K562 (cell line): Measurements from ENCODE around the gene LILRA5. TPM values are rescaled to one million over a fixed set of nuclear protein-coding genes. Genes with fewer than 3 reads are reported as not detected.
A peak's percentile ranks its signal among the peaks of the same experiment; 100 is the strongest.
"Not testable (repeated sequence)": the region's sequence is repeated elsewhere in the genome, so short reads cannot be mapped to it uniquely, and the experiment has no call there.

ENCODE experiments used
- ATAC-seq: fragments of 200-7000 bp; cut with Tn5 transposase; 3 replicates; pipeline ENCODE4 v1.9.1; 2020; ENCODE audit warnings: moderate library complexity
- BruUV-seq: library from RNA; stranded (reverse); fragments of 400-500 nt; replicated peaks from 2 replicates; lab custom pipeline; 2021; lab: Mats Ljungman, UMichigan
- CTCF ChIA-PET: fragments of 300-600 bp; formaldehyde crosslinking; extraction: SDS; loops from one replicate; lab custom pipeline; 2021; ENCODE audit warnings: low intra/inter-chr PET ratio; lab: Yijun Ruan, JAX
- POLR2A ChIA-PET: fragments of 300-600, 350-650 bp; sonication (Branson Sonifier 250); formaldehyde crosslinking; extraction: SDS; loops from one replicate; lab custom pipeline; 2021; ENCODE audit warnings: antibody characterized with exemption, inconsistent platforms; lab: Yijun Ruan, JAX
- DNase-seq, 4 experiments: peaks; one replicate each; pipeline versions ENCODE4 v3.0.0 to v3.0.0-alpha.2; 2011 to 2018; ENCODE audit warnings: low spot score in 3 of 4, mixed read lengths in 3 of 4; ENCODE audit errors: extremely low read depth in 1 of 4
- FAIRE-seq: peaks from 2 replicates; lab custom pipeline; 2011; peaks lifted over from hg19 to GRCh38; lab: Jason Lieb, UNC
- H2AFZ ChIP-seq: 2 replicates; pipeline ENCODE4 v1.6.0; 2011; ENCODE audit warnings: low read depth, low read length, control low read depth, inconsistent platforms
- H3K27ac ChIP-seq: fragments of 200-600 bp; 3 replicates; pipeline ENCODE4 v1.8.0; 2011; ENCODE audit warnings: low read depth, mild to moderate bottlenecking, control low read depth, inconsistent platforms, low read length, moderate library complexity, mixed read lengths; ENCODE audit errors: extremely low read depth
- H3K27me3 ChIP-seq, 2 experiments: fragments of 300-600 bp in 1 of 2; 2 replicates in 1 of 2; 3 replicates in 1 of 2; pipeline versions ENCODE4 v1.6.0 to v1.8.0; 2011; ENCODE audit warnings: inconsistent platforms in 2 of 2, low read length in 2 of 2, mild to moderate bottlenecking in 1 of 2, mixed read lengths in 1 of 2, moderate library complexity in 1 of 2; ENCODE audit not compliant: control insufficient read depth in 2 of 2, insufficient read depth in 2 of 2
- H3K36me3 ChIP-seq: fragments of 300-600 bp; 3 replicates; pipeline ENCODE4 v1.8.0; 2011; ENCODE audit warnings: mild to moderate bottlenecking, low read length, inconsistent platforms; ENCODE audit not compliant: control insufficient read depth, insufficient read depth
- H3K4me1 ChIP-seq, 2 experiments: fragments of 200-600 bp in 1 of 2; replicated peaks in 1 of 2; 2 replicates in 1 of 2; 3 replicates in 1 of 2; pipeline versions ENCODE4 v1.5.1 to v1.8.0; 2011; ENCODE audit warnings: inconsistent platforms in 2 of 2, low read length in 2 of 2, mild to moderate bottlenecking in 1 of 2, mixed read lengths in 1 of 2, moderate library complexity in 1 of 2; ENCODE audit not compliant: control insufficient read depth in 2 of 2, insufficient read depth in 2 of 2
- H3K4me2 ChIP-seq: 2 replicates; pipeline ENCODE4 v1.6.1; 2011; ENCODE audit warnings: low read length, control low read depth, inconsistent platforms, mixed read lengths; ENCODE audit not compliant: insufficient read depth
- H3K4me3 ChIP-seq: fragments of 200-600 bp; sonication (generic), shearing (Covaris generic); 2 replicates; pipeline ENCODE4 v1.5.1; 2016; ENCODE audit warnings: control low read depth, inconsistent platforms
- H3K79me2 ChIP-seq: fragments of 200-600 bp; 3 replicates; pipeline ENCODE4 v1.8.0; 2011; ENCODE audit warnings: low read length, inconsistent platforms; ENCODE audit not compliant: control insufficient read depth, insufficient read depth
- H3K9ac ChIP-seq, 2 experiments: 2 replicates each; pipeline versions ENCODE4 v1.6.0 to v1.6.1; 2011; ENCODE audit warnings: low read depth in 2 of 2, low read length in 2 of 2, control low read depth in 1 of 2, inconsistent platforms in 1 of 2, mild to moderate bottlenecking in 1 of 2, mixed read lengths in 1 of 2; ENCODE audit not compliant: insufficient read depth in 1 of 2
- H3K9me1 ChIP-seq: one replicate; pipeline ENCODE4 v1.6.0; 2011; ENCODE audit warnings: inconsistent platforms, mild to moderate bottlenecking, low read length, moderate library complexity; ENCODE audit not compliant: control insufficient read depth, insufficient read depth
- H3K9me3 ChIP-seq: replicated peaks from 2 replicates; pipeline ENCODE4 v1.5.1; 2011; ENCODE audit warnings: low read depth, low read length, inconsistent platforms; ENCODE audit not compliant: control insufficient read depth, insufficient read depth
- H4K20me1 ChIP-seq: replicated peaks from 2 replicates; pipeline ENCODE4 v1.6.1; 2011; ENCODE audit warnings: low read length, inconsistent platforms, mixed read lengths; ENCODE audit not compliant: control insufficient read depth, insufficient read depth
- BRD4 ChIP-seq: fragments of 200-600 bp; sonication (generic); IDR thresholded peaks from 2 replicates; pipeline ENCODE4 v1.6.1; 2017; ENCODE audit warnings: inconsistent platforms
- CBFB ChIP-seq: sonication (generic); formaldehyde crosslinking; IDR thresholded peaks from 2 replicates; pipeline ENCODE4 v1.4.0; 2020; ENCODE audit warnings: mild to moderate bottlenecking, missing genetic modification reagents
- CHD2 ChIP-seq: IDR thresholded peaks from 2 replicates; pipeline ENCODE4 v1.6.1; 2011; ENCODE audit warnings: low read depth, low read length
- CREB3L1 ChIP-seq: fragments of 450-650 bp; IDR thresholded peaks from 2 replicates; pipeline ENCODE4 v1.6.1; 2014; ENCODE audit warnings: low read depth, mild to moderate bottlenecking, moderate library complexity, borderline replicate concordance
- HDAC6 ChIP-seq: IDR thresholded peaks from 2 replicates; pipeline ENCODE4 v1.6.1; 2012; ENCODE audit warnings: low read depth, mild to moderate bottlenecking, control low read depth, inconsistent platforms, low read length, moderate library complexity
- KDM1A ChIP-seq, 2 experiments: fragments of 450-650 bp; IDR thresholded peaks; 2 replicates each; pipeline ENCODE4 v1.6.1; 2016; ENCODE audit warnings: mild to moderate bottlenecking in 2 of 2
- NR2C1 ChIP-seq, 2 experiments: fragments of 450-650 bp; IDR thresholded peaks; 2 replicates each; pipeline ENCODE4 v1.6.1; 2017; ENCODE audit warnings: mild to moderate bottlenecking in 2 of 2, antibody characterized with exemption in 1 of 2, inconsistent platforms in 1 of 2, missing compliant biosample characterization in 1 of 2, missing genetic modification characterization in 1 of 2
- RB1 ChIP-seq: fragments of 450-650 bp; IDR thresholded peaks from 2 replicates; pipeline ENCODE4 v1.6.1; 2017; ENCODE audit warnings: low read depth, mild to moderate bottlenecking
- RBM39 ChIP-seq: fragments of 200-400 bp; formaldehyde crosslinking; optimal IDR thresholded peaks from 2 replicates; pipeline ENCODE3; 2018; ENCODE audit warnings: low read depth, low read length
- SMAD2 ChIP-seq: fragments of 150-350 bp; IDR thresholded peaks from 2 replicates; pipeline ENCODE4 v1.6.1; 2014; ENCODE audit warnings: low read depth, mild to moderate bottlenecking, low read length
- ZNF778 ChIP-seq: fragments of 450-650 bp; formaldehyde crosslinking; IDR thresholded peaks from 2 replicates; pipeline ENCODE4 v1.4.0; 2020; ENCODE audit warnings: mild to moderate bottlenecking, moderate library complexity
- WGBS: fragments of 100-300 bp; shearing (Covaris generic); methylation state at CpG from one replicate; pipeline ENCODE4 v1.1.6; 2016; ENCODE audit warnings: low coverage, mixed read lengths; ENCODE audit not compliant: insufficient coverage; ENCODE audit errors: missing lambda C conversion rate; 5-methylcytosine and 5-hydroxymethylcytosine counted together
- in situ Hi-C: fragments of 300-500 bp; cut with MboI; formaldehyde crosslinking; loops from 4 replicates; pipeline ENCODE4 v1.15.0; 2018; ENCODE audit warnings: inconsistent platforms, mixed read lengths
- intact Hi-C: fragments of 100-400 bp; cut with micrococcal nuclease; formaldehyde crosslinking; loops from 2 replicates; pipeline ENCODE4 v1.14.2; 2022
- polyA plus RNA-seq, 8 experiments: library from polyadenylated mRNA; depleted of rRNA in 4 of 8; stranded (reverse) in 5 of 8; unstranded in 3 of 8; fragments of >200 nt; fragmentation: Nextera tagmentation in 2 of 8; fragmentation: Illumina TruSeq in 1 of 8; extraction: Ambion mirVana in 2 of 8; extraction: Trizol in 1 of 8; gene quantifications; 2 replicates each; pipeline versions ENCODE4 v1.2.1 to v1.2.3, GENCODE V29; 2011 to 2014; ENCODE audit warnings: inconsistent platforms in 1 of 8, missing spikeins in 1 of 8
- total RNA-seq, 7 experiments: library from RNA; depleted of rRNA in 6 of 7; stranded (reverse); fragments of >200 nt in 6 of 7; fragmentation: Illumina TruSeq in 2 of 7; extraction: Trizol in 2 of 7; gene quantifications; 2 replicates each; pipeline versions ENCODE4 v1.2.1 to v1.2.3, GENCODE V29; 2011 to 2021; ENCODE audit warnings: low replicate concordance in 1 of 7
- TF ChIP-seq, protein P1 (sequence below): fragments of 450-650 bp; IDR thresholded peaks from 2 replicates; pipeline ENCODE4 v1.6.1; 2016; ENCODE audit warnings: low read depth, mild to moderate bottlenecking, moderate library complexity
- TF ChIP-seq, protein P2 (sequence below): fragments of 450-650 bp; IDR thresholded peaks from one replicate; pipeline ENCODE4 v1.6.1; 2018; ENCODE audit warnings: mild to moderate bottlenecking, moderate library complexity; ENCODE audit not compliant: partially characterized antibody

The LILRA5 gene
- total and polyA plus RNA-seq, 9 of the 15 experiments (the other 6 are each of a cell fraction or from before 2014, with no cell fraction given): not detected

GRCh38 chr19:54328781-54329180 is 15.8 kb upstream of the LILRA5 start:
- H3K9me1 ChIP-seq, H3K4me2 ChIP-seq, H4K20me1 ChIP-seq, H3K4me1 ChIP-seq, H3K27ac ChIP-seq, CTCF ChIA-PET, FAIRE-seq, ATAC-seq, H3K9me3 ChIP-seq, H3K36me3 ChIP-seq, in situ Hi-C loops, H2AFZ ChIP-seq, H3K4me3 ChIP-seq, H3K79me2 ChIP-seq, intact Hi-C loops, H3K27me3 ChIP-seq, DNase-seq, BruUV-seq, H3K9ac ChIP-seq: not testable (repeated sequence)
- POLR2A ChIA-PET: interaction anchor here (0.6 kb wide), 1 partner anchor 74 kb away, joined by 3 read pairs; no protein-coding TSS in a partner anchor
- WGBS: 2% methylated on average over 5 of the region's 5 CpGs

DNA sequence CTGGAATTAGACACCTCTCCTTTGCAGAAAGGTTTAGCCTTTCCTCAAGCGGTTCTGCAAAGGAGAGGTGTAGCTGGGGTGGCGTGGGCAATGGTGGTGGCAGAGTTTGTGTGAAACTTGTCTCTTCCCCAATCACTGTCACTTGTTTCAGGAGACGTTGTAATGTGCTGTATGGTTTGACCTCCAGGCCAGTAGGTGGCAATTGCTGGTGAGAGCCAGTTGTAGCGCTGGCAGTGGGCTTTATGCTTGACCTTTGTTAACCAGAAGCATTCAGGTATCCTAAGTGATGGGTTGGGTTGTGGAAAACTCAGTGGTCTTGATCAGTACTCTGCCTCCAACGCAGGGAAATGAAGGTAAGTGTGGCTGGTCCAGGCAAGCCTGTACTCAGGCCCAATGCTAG is 12.7 kb upstream of the LILRA5 start:
- Histone ChIP-seq H3K36me3 (no peaks in the 10 kb centered on the region), H3K79me2 (no peaks in the 10 kb centered on the region), H3K9me3 (no peaks in the 10 kb centered on the region), H3K9ac (no peak overlapping the region), H3K9me1 (no peaks in the 10 kb centered on the region), H2AFZ (no peak overlapping the region), H3K4me3 (no peak overlapping the region), H3K27me3 (peaks cover 4 to 7% of the 10 kb centered on the region in 2 experiments; a peak in 3 of 5 replicates), H3K27ac (no peak overlapping the region), H3K4me2 (no peak overlapping the region), H3K4me1 (no peaks in the 10 kb centered on the region), H4K20me1 (no peaks in the 10 kb centered on the region)
- in situ Hi-C loops: no loop called here
- ChIA-PET CTCF (interaction anchor here (1.5 kb wide), 1 partner anchor 65 kb away, joined by 7 read pairs; no protein-coding TSS in a partner anchor), POLR2A (interaction anchor here (1.0 kb wide), 1 partner anchor 11 kb away, joined by 3 read pairs; no protein-coding TSS in a partner anchor)
- FAIRE-seq (no peak), DNase-seq (no peak), ATAC-seq (no peak)
- intact Hi-C loops: loop anchor here (2.0 kb wide), 2 partner anchors 29 to 65 kb away; no protein-coding TSS in a partner anchor
- BruUV-seq: no TSS peak
- WGBS: 30% methylated on average over 5 of the region's 5 CpGs
- no peak for TF ChIP-seq CREB3L1
- TF ChIP-seq NR2C1 (IDR thresholded peaks at IDR 0.05): peak; percentile 55
- TF ChIP-seq NR2C1 (tag; IDR thresholded peaks at IDR 0.05): peak; percentile 45; the same call in 1 of the 2 replicates
- no peak for TF ChIP-seq CHD2
- TF ChIP-seq, protein P1, sequence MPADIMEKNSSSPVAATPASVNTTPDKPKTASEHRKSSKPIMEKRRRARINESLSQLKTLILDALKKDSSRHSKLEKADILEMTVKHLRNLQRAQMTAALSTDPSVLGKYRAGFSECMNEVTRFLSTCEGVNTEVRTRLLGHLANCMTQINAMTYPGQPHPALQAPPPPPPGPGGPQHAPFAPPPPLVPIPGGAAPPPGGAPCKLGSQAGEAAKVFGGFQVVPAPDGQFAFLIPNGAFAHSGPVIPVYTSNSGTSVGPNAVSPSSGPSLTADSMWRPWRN: no peak
- no peak for TF ChIP-seq ZNF778
- TF ChIP-seq SMAD2: no peak
- no peak for TF ChIP-seq HDAC6
- no peak for TF ChIP-seq RBM39
- TF ChIP-seq BRD4: no peak
- no peak for TF ChIP-seq KDM1A (IDR thresholded peaks at IDR 0.05)
- TF ChIP-seq, protein P2, sequence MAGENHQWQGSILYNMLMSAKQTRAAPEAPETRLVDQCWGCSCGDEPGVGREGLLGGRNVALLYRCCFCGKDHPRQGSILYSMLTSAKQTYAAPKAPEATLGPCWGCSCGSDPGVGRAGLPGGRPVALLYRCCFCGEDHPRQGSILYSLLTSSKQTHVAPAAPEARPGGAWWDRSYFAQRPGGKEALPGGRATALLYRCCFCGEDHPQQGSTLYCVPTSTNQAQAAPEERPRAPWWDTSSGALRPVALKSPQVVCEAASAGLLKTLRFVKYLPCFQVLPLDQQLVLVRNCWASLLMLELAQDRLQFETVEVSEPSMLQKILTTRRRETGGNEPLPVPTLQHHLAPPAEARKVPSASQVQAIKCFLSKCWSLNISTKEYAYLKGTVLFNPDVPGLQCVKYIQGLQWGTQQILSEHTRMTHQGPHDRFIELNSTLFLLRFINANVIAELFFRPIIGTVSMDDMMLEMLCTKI: no peak
- TF ChIP-seq CBFB: no peak
- TF ChIP-seq RB1: no peak
